Gastroesophageal sphincter (tissue), 3 donors: Measurements from ENCODE around the gene PPP3CA.

ENCODE experiments used
- POLR2A ChIP-seq, 2 donors: fragments of 450-650 bp; IDR thresholded peaks; one replicate each; pipeline ENCODE4 v1.6.1; 2017; ENCODE audit warnings: antibody characterized with exemption in 2 of 2, mild to moderate bottlenecking in 2 of 2, moderate library complexity in 1 of 2
- POLR2AphosphoS5 ChIP-seq: sonication (generic); formaldehyde crosslinking; IDR thresholded peaks from one replicate; pipeline ENCODE4 v1.6.1; 2017; ENCODE audit warnings: antibody characterized with exemption
- TF ChIP-seq, protein P1 (sequence below), 4 experiments: fragments of 200-600 bp in 2 of 4; fragments of 450-650 bp in 2 of 4; sonication (generic) in 1 of 4; IDR thresholded peaks; one replicate each; pipeline ENCODE4 v1.5.1; 2017 to 2019; ENCODE audit warnings: antibody characterized with exemption in 4 of 4, mild to moderate bottlenecking in 2 of 4, moderate library complexity in 2 of 4

DNA sequence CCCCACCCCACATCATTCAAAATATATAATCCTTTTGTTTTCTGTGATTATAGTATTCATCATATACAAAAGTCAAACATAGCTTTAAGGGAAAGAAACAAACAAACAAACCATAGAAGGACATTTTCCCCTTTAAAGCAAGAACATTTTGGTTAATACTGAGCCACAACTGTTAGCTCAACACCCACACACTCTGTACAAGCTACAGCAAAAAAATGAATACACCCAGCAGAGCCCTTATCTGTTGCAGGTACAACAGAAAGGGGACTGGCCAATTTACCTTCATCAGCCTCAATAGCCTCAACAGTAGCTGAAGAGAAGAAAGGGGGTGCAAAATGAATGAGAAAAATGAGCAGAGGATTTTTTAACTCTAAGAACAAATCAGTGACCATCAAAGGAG is 318.4 kb downstream of the PPP3CA start:
- TF ChIP-seq, protein P1, sequence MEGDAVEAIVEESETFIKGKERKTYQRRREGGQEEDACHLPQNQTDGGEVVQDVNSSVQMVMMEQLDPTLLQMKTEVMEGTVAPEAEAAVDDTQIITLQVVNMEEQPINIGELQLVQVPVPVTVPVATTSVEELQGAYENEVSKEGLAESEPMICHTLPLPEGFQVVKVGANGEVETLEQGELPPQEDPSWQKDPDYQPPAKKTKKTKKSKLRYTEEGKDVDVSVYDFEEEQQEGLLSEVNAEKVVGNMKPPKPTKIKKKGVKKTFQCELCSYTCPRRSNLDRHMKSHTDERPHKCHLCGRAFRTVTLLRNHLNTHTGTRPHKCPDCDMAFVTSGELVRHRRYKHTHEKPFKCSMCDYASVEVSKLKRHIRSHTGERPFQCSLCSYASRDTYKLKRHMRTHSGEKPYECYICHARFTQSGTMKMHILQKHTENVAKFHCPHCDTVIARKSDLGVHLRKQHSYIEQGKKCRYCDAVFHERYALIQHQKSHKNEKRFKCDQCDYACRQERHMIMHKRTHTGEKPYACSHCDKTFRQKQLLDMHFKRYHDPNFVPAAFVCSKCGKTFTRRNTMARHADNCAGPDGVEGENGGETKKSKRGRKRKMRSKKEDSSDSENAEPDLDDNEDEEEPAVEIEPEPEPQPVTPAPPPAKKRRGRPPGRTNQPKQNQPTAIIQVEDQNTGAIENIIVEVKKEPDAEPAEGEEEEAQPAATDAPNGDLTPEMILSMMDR (IDR thresholded peaks at IDR 0.05) = no peak
- TF ChIP-seq POLR2A (IDR thresholded peaks at IDR 0.05) (no peak), POLR2AphosphoS5 (no peak)
